ENCODE data around the gene XIAP. TPM values are rescaled to one million over a fixed set of nuclear protein-coding genes. Genes with fewer than 3 reads are reported as not detected.

The XIAP gene
- polyA plus RNA-seq, 3 donors, result 2.1 to 10.0 (median 5.8) TPM

DNA sequence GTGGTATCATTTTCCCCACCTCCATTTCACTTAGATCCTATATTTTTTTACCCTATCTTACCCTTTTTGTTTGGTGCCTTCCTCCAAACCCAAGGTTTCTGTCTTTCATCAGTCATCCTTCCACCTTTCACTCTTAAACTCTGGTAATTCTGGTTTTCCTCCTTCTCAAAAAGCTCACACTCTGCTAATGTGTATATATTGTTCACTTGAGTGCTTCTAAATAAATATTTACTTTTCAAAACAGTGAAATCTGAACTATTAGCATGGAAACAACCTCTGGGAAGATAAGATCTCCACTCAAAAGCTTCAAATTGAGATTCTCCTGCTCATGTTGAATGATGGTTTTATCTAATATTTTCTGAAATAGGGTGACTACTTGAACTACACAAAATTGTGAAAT is 21.5 kb downstream of the XIAP start:
- H3K4me3 Mint-ChIP-seq, result no peak overlapping the region

DNA sequence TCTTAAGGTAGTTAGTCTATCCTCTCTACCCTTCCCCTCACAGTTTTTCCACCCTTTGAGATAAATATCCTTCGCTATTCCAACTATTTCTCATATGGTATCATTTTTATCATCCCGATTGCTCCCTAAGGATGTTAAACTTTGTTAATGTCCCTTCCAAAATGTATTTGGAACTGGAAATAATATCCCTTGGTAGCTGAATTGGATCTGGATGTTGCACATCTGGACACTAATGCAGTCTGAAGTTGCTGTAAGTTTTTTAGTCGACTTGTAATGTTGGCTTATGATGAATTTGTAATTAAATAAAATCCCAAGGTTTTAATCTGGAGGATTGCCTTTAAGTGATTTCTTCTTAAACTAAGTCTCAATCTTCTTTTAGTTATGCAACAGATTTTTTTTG is 22.5 kb downstream of the XIAP start:
- no peak for DNase-seq
- Mint-ChIP-seq H3K27ac (no peak overlapping the region), H3K27me3 (ENCODE audit: low read depth in 3 of 3) (peaks cover 0 to 3% (median 0%) of the 10 kb centered on the region in 3 donors), H3K4me1 (peaks cover 11% of the 10 kb centered on the region), H3K9me3 (peaks cover 0 to 2% (median 0%) of the 10 kb centered on the region in 7 donors), H3K36me3 (peaks cover 10% of the 10 kb centered on the region in 2 donors), H3K4me3 (no peak overlapping the region)
- H3K9ac ChIP-seq (ENCODE audit: insufficient read depth, low read length, poor library complexity, severe bottlenecking), result no peak overlapping the region
- peaks cover 47% of the 10 kb centered on the region for H3K79me2 ChIP-seq (ENCODE audit: insufficient read depth, low read length)
- H3K4me1 ChIP-seq (ENCODE audit: control insufficient read depth in 1 of 2, insufficient read depth in 2 of 2, low read length in 2 of 2), result peaks cover 12 to 22% of the 10 kb centered on the region in 2 donors
- H3K27ac ChIP-seq (ENCODE audit: low read depth in 1 of 2, low read length in 2 of 2), result no peak overlapping the region
- no CpG with 5 or more reads among the region's 3 CpGs for WGBS (ENCODE audit: insufficient coverage)
- no peak overlapping the region for H3K4me2 ChIP-seq (replicated peaks; ENCODE audit: extremely low read depth, low read length, poor library complexity, severe bottlenecking)
- no peaks in the 10 kb centered on the region for H3K9me3 ChIP-seq (replicated peaks in 1 of 2; ENCODE audit: control insufficient read depth in 1 of 2, insufficient read depth in 1 of 2, low read length in 2 of 2)
- H3K27me3 ChIP-seq (ENCODE audit: control insufficient read depth in 2 of 2, insufficient read depth in 2 of 2, low read length in 2 of 2), result no peaks in the 10 kb centered on the region
- peaks cover 0 to 15% of the 10 kb centered on the region in 2 donors for H3K36me3 ChIP-seq (replicated peaks in 1 of 2; ENCODE audit: control insufficient read depth in 1 of 2, insufficient read depth in 2 of 2, low read length in 2 of 2)
- intact Hi-C loops (cut with micrococcal nuclease), result loop anchor here in 1 of 2 donors (10.0 kb wide), 1 partner anchor 92 kb away; no protein-coding TSS in a partner anchor
- TF ChIP-seq, protein P1, sequence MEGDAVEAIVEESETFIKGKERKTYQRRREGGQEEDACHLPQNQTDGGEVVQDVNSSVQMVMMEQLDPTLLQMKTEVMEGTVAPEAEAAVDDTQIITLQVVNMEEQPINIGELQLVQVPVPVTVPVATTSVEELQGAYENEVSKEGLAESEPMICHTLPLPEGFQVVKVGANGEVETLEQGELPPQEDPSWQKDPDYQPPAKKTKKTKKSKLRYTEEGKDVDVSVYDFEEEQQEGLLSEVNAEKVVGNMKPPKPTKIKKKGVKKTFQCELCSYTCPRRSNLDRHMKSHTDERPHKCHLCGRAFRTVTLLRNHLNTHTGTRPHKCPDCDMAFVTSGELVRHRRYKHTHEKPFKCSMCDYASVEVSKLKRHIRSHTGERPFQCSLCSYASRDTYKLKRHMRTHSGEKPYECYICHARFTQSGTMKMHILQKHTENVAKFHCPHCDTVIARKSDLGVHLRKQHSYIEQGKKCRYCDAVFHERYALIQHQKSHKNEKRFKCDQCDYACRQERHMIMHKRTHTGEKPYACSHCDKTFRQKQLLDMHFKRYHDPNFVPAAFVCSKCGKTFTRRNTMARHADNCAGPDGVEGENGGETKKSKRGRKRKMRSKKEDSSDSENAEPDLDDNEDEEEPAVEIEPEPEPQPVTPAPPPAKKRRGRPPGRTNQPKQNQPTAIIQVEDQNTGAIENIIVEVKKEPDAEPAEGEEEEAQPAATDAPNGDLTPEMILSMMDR (IDR thresholded peaks at IDR 0.05), result no peak
- no peaks in the 10 kb centered on the region for H4K20me1 ChIP-seq (ENCODE audit: insufficient read depth, low read length)
- no peak overlapping the region for H3K4me3 ChIP-seq (replicated peaks in 1 of 3; ENCODE audit: low read depth in 2 of 3, low read length in 3 of 3)
- no peak overlapping the region for H2AFZ ChIP-seq (ENCODE audit: insufficient read depth, low read depth, low read length, poor library complexity, severe bottlenecking)

More for the DNA sequence above, 21.5 kb downstream of the XIAP start:
- no peak for DNase-seq
- H3K27me3 ChIP-seq (ENCODE audit: control insufficient read depth in 2 of 2, insufficient read depth in 2 of 2, low read length in 2 of 2), result no peaks in the 10 kb centered on the region
- H3K4me1 ChIP-seq (ENCODE audit: control insufficient read depth in 1 of 2, insufficient read depth in 2 of 2, low read length in 2 of 2), result peaks cover 16 to 27% of the 10 kb centered on the region in 2 donors
- no peaks in the 10 kb centered on the region for H4K20me1 ChIP-seq (ENCODE audit: insufficient read depth, low read length)
- no peak overlapping the region for H3K9ac ChIP-seq (ENCODE audit: insufficient read depth, low read length, poor library complexity, severe bottlenecking)
- H3K36me3 ChIP-seq (replicated peaks in 1 of 2; ENCODE audit: control insufficient read depth in 1 of 2, insufficient read depth in 2 of 2, low read length in 2 of 2), result peaks cover 1 to 11% of the 10 kb centered on the region in 2 donors
- no peak overlapping the region for H2AFZ ChIP-seq (ENCODE audit: insufficient read depth, low read depth, low read length, poor library complexity, severe bottlenecking)
- H3K4me2 ChIP-seq (replicated peaks; ENCODE audit: extremely low read depth, low read length, poor library complexity, severe bottlenecking), result no peak overlapping the region
- Mint-ChIP-seq H3K27me3 (ENCODE audit: low read depth in 3 of 3) (peaks cover 0 to 3% (median 0%) of the 10 kb centered on the region in 3 donors), H3K4me1 (peaks cover 14% of the 10 kb centered on the region), H3K36me3 (peaks cover 10% of the 10 kb centered on the region in 2 donors), H3K27ac (peak overlapping the region in 1 of 7 donors; percentile 67), H3K9me3 (peaks cover 0 to 2% (median 0%) of the 10 kb centered on the region in 7 donors)
- TF ChIP-seq, protein P1 (IDR thresholded peaks at IDR 0.05), result no peak
- no peaks in the 10 kb centered on the region for H3K9me3 ChIP-seq (replicated peaks in 1 of 2; ENCODE audit: control insufficient read depth in 1 of 2, insufficient read depth in 1 of 2, low read length in 2 of 2)
- H3K27ac ChIP-seq (ENCODE audit: low read depth in 1 of 2, low read length in 2 of 2), result no peak overlapping the region
- H3K4me3 ChIP-seq (replicated peaks in 1 of 3; ENCODE audit: low read depth in 2 of 3, low read length in 3 of 3), result no peak overlapping the region
- intact Hi-C loops (cut with micrococcal nuclease), result loop anchor here in 1 of 2 donors (10.0 kb wide), 1 partner anchor 93 kb away; no protein-coding TSS in a partner anchor
- peaks cover 58% of the 10 kb centered on the region for H3K79me2 ChIP-seq (ENCODE audit: insufficient read depth, low read length)

All from CD14-positive monocyte (primary cell).